HEK293T (cell line): ENCODE data around the gene RBMS1.

ENCODE experiments used
- BHLHE40 ChIP-seq: fragments of 450-650 bp; IDR thresholded peaks from 2 replicates; pipeline ENCODE4 v1.6.1; 2016; ENCODE audit warnings: mild to moderate bottlenecking, moderate library complexity, borderline replicate concordance
- CTBP1 ChIP-seq: fragments of 450-650 bp; IDR thresholded peaks from 2 replicates; pipeline ENCODE4 v1.6.1; 2016; ENCODE audit warnings: borderline replicate concordance
- FOXM1 ChIP-seq: fragments of 450-650 bp; IDR thresholded peaks from 2 replicates; pipeline ENCODE4 v1.6.1; 2017; ENCODE audit warnings: mild to moderate bottlenecking, borderline replicate concordance
- L3MBTL2 ChIP-seq: fragments of 450-650 bp; conservative IDR thresholded peaks from 2 replicates; pipeline ENCODE4 v1.6.1; 2016; ENCODE audit warnings: mild to moderate bottlenecking
- SP1 ChIP-seq: fragments of 450-650 bp; IDR thresholded peaks from 2 replicates; pipeline ENCODE4 v1.6.1; 2017
- TARDBP ChIP-seq: fragments of 450-650 bp; IDR thresholded peaks from 2 replicates; pipeline ENCODE4 v1.6.1; 2016

DNA sequence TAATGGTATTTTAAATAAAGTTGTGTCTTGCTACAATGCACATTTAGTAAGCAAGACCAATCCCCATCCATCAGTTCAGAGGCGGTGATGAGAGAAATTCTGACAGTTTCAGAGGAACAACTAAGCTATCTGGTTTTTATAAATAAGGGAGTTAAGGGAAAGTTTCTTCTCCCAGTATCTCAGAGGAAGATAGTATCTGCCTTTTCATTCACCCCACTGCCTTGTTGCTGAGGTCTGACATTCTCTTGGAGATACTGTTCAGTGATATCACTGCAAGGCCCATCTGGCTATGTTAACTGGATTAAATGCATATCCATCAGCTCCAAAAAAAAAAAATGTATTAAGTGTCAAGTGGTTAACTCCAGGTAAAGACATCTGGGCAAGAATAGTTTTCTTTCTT lies 47.9 kb downstream of the RBMS1 start:
- TF ChIP-seq BHLHE40 (no peak), FOXM1 (no peak), CTBP1 (no peak), TARDBP (no peak), L3MBTL2 (no peak), SP1 (no peak)
